Endothelial cell of umbilical vein (primary cell): ENCODE results near the gene CACNA1S. TPM values are rescaled to one million over a fixed set of nuclear protein-coding genes. Genes with fewer than 3 reads are reported as not detected.

Source experiments
- BruUV-seq: library from RNA; stranded (reverse); fragments of 400-500 nt; replicated peaks from 2 replicates; lab custom pipeline; 2021; lab: Mats Ljungman, UMichigan
- CTCF ChIA-PET: fragments of 300-600, 350-600 bp; sonication (Branson Sonifier 250); formaldehyde crosslinking; loops from one replicate; lab custom pipeline; 2021; ENCODE audit warnings: antibody characterized with exemption, inconsistent platforms; lab: Charles Lee
- POLR2A ChIA-PET: fragments of 300-600, 350-600 bp; sonication (Branson Sonifier 250); formaldehyde crosslinking; loops from one replicate; lab custom pipeline; 2021; ENCODE audit warnings: antibody characterized with exemption, inconsistent platforms; lab: Charles Lee
- DNase-seq: peaks from one replicate; pipeline ENCODE4 v3.0.0-alpha.2; 2011; ENCODE audit warnings: low read depth, low spot score
- FAIRE-seq: peaks from 2 replicates; lab custom pipeline; 2011; peaks lifted over from hg19 to GRCh38; lab: Jason Lieb, UNC
- H2AFZ ChIP-seq: 2 replicates; pipeline ENCODE4 v1.6.0; 2012; ENCODE audit warnings: low read depth, low read length, control low read depth, inconsistent platforms
- H3K27ac ChIP-seq: 2 replicates; pipeline ENCODE4 v1.5.1; 2011; ENCODE audit warnings: low read depth, mild to moderate bottlenecking, control low read depth, low read length, moderate library complexity; ENCODE audit not compliant: insufficient read depth
- H3K27me3 ChIP-seq, 2 experiments: 2 replicates each; pipeline versions ENCODE4 v1.6.0 to v1.6.1; 2011; ENCODE audit warnings: low read length in 2 of 2, mixed read lengths in 1 of 2; ENCODE audit not compliant: control insufficient read depth in 2 of 2, insufficient read depth in 2 of 2
- H3K36me3 ChIP-seq, 2 experiments: 2 replicates in 1 of 2; 3 replicates in 1 of 2; pipeline ENCODE4 v1.5.1; 2011; ENCODE audit warnings: low read length in 2 of 2, mild to moderate bottlenecking in 1 of 2, moderate library complexity in 1 of 2; ENCODE audit not compliant: control insufficient read depth in 2 of 2, insufficient read depth in 2 of 2; ENCODE audit errors: extremely low read depth in 1 of 2
- H3K4me1 ChIP-seq: 3 replicates; pipeline ENCODE4 v1.5.1; 2011; ENCODE audit warnings: mild to moderate bottlenecking, low read length; ENCODE audit not compliant: control insufficient read depth, insufficient read depth; ENCODE audit errors: extremely low read depth
- H3K4me2 ChIP-seq: 2 replicates; pipeline ENCODE4 v1.6.1; 2011; ENCODE audit warnings: low read length, control low read depth, mixed read lengths; ENCODE audit not compliant: insufficient read depth
- H3K4me3 ChIP-seq, 3 experiments: fragments of 200-600 bp in 1 of 3; sonication (generic), shearing (Covaris generic) in 1 of 3; replicated peaks in 1 of 3; 2 replicates each; pipeline ENCODE4 v1.5.1; 2011 to 2016; ENCODE audit warnings: control low read depth in 3 of 3, low read length in 3 of 3, mild to moderate bottlenecking in 2 of 3, inconsistent platforms in 1 of 3, low read depth in 1 of 3, moderate library complexity in 1 of 3; ENCODE audit not compliant: insufficient read depth in 1 of 3
- H3K79me2 ChIP-seq: 2 replicates; pipeline ENCODE4 v1.6.0; 2012; ENCODE audit warnings: low read length, inconsistent platforms; ENCODE audit not compliant: control insufficient read depth, insufficient read depth
- H3K9ac ChIP-seq: replicated peaks from 2 replicates; pipeline ENCODE3; 2011; ENCODE audit warnings: low read length, control low read depth; ENCODE audit not compliant: insufficient read depth; ENCODE audit errors: extremely low read depth
- H3K9me1 ChIP-seq: replicated peaks from 3 replicates; pipeline ENCODE4 v1.6.0; 2011; ENCODE audit warnings: mild to moderate bottlenecking, low read length; ENCODE audit not compliant: control insufficient read depth, insufficient read depth; ENCODE audit errors: extremely low read depth
- H3K9me3 ChIP-seq: replicated peaks from 2 replicates; pipeline ENCODE4 v1.5.1; 2012; ENCODE audit warnings: low read length, inconsistent platforms; ENCODE audit not compliant: control insufficient read depth, insufficient read depth
- H4K20me1 ChIP-seq: replicated peaks from 2 replicates; pipeline ENCODE3; 2011; ENCODE audit warnings: mild to moderate bottlenecking, low read length; ENCODE audit not compliant: control insufficient read depth, insufficient read depth; ENCODE audit errors: extremely low read depth
- CTCF ChIP-seq, 2 donors: IDR thresholded peaks; 1 replicate in 1 of 2; 2 replicates in 1 of 2; pipeline ENCODE4 v1.5.1; 2011; ENCODE audit warnings: low read length in 2 of 2, mild to moderate bottlenecking in 2 of 2, moderate library complexity in 2 of 2, control low read depth in 1 of 2, inconsistent platforms in 1 of 2, low read depth in 1 of 2; ENCODE audit not compliant: insufficient read depth in 1 of 2; ENCODE audit errors: extremely low read depth in 1 of 2
- EZH2 ChIP-seq: IDR thresholded peaks from 2 replicates; pipeline ENCODE4 v1.6.1; 2012; ENCODE audit warnings: borderline replicate concordance, low read depth, mild to moderate bottlenecking, moderate library complexity, low read length, inconsistent platforms; ENCODE audit not compliant: severe bottlenecking
- FOS ChIP-seq: IDR thresholded peaks from 2 replicates; pipeline ENCODE4 v1.6.1; 2011; ENCODE audit warnings: mild to moderate bottlenecking, low read length, moderate library complexity, borderline replicate concordance; ENCODE audit not compliant: insufficient read depth
- GATA2 ChIP-seq: IDR thresholded peaks from 2 replicates; pipeline ENCODE4 v1.7.0; 2011; ENCODE audit warnings: low read depth, mild to moderate bottlenecking, moderate library complexity, mixed read lengths, low read length; ENCODE audit not compliant: insufficient read length, insufficient read depth
- JUN ChIP-seq: IDR thresholded peaks from 2 replicates; pipeline ENCODE4 v1.6.1; 2011; ENCODE audit warnings: borderline replicate concordance, low read depth; ENCODE audit not compliant: insufficient read length, insufficient read depth
- MAX ChIP-seq: IDR thresholded peaks from 2 replicates; pipeline ENCODE4 v1.6.1; 2011; ENCODE audit not compliant: insufficient read depth, insufficient read length
- MYC ChIP-seq: IDR thresholded peaks from one replicate; pipeline ENCODE4 v1.6.1; 2011; ENCODE audit warnings: mild to moderate bottlenecking, low read depth, low read length
- POLR2A ChIP-seq: IDR thresholded peaks from 2 replicates; pipeline ENCODE4 v1.6.1; 2012; ENCODE audit warnings: low read depth, mild to moderate bottlenecking, control low read depth, low read length
- POLR2AphosphoS5 ChIP-seq: IDR thresholded peaks from 2 replicates; pipeline ENCODE4 v1.6.1; 2012; ENCODE audit warnings: low read depth, mild to moderate bottlenecking, control low read depth, low read length, moderate library complexity; ENCODE audit not compliant: insufficient read depth
- dilution Hi-C: fragments of 300-500 bp; cut with MboI; formaldehyde crosslinking; loops from one replicate; pipeline ENCODE4 v1.15.0; 2019; ENCODE audit warnings: low sequenced_read_pairs; ENCODE audit not compliant: extremely low pct_ligation_motif_present
- intact Hi-C: fragments of 100-400 bp; cut with micrococcal nuclease; formaldehyde crosslinking; loops from one replicate; pipeline ENCODE4 v1.10.0; 2022
- polyA plus RNA-seq, 4 experiments: library from polyadenylated mRNA; depleted of rRNA in 3 of 4; stranded (reverse) in 3 of 4; unstranded in 1 of 4; fragments of >200 nt; gene quantifications; 2 replicates each; pipeline versions ENCODE4 v1.2.1 to v1.2.3, GENCODE V29; 2011 to 2012; ENCODE audit warnings: missing spikeins in 1 of 4
- total RNA-seq: library from RNA; stranded (reverse); gene quantifications from 2 replicates; pipeline ENCODE4 v1.2.3, GENCODE V29; 2021

Gene CACNA1S
- total and polyA plus RNA-seq, 2 donors (not counting 3 experiments of a cell fraction or from before 2014, with no cell fraction given): not detected

GRCh38 chr1:201041011-201041410, 71.2 kb downstream of the CACNA1S start:
- no peak for DNase-seq
- no peaks in the 10 kb centered on the region for H3K4me1 ChIP-seq
- TF ChIP-seq CTCF (IDR thresholded peaks at IDR 0.05; ENCODE audit: extremely low read depth in 1 of 2, insufficient read depth in 1 of 2, low read depth in 1 of 2, low read length in 2 of 2) (no peak), POLR2A (no peak), MYC (no peak), FOS (no peak), GATA2 (no peak)
- no peaks in the 10 kb centered on the region for H3K79me2 ChIP-seq
- no peak for FAIRE-seq
- H3K4me2 ChIP-seq: no peak overlapping the region
- H3K9me1 ChIP-seq: no peaks in the 10 kb centered on the region
- intact Hi-C loops: loop anchor here (5.0 kb wide), 2 partner anchors 71 to 149 kb away; partner anchors contain the start of genes CACNA1S and INAVA
- no peaks in the 10 kb centered on the region for H4K20me1 ChIP-seq
- peaks cover 8 to 10% of the 10 kb centered on the region in 2 experiments for H3K27me3 ChIP-seq
- no TSS peak for BruUV-seq
- ChIA-PET CTCF (interaction anchor here (1.1 to 19.4 kb wide), 6 partner anchors 13 to 483 kb away, joined by 4 to 586 read pairs (median 8); no protein-coding TSS in a partner anchor), POLR2A (no interaction called here)
- no peaks in the 10 kb centered on the region for H3K9me3 ChIP-seq
- dilution Hi-C loops: no loop called here
- no peak overlapping the region for H3K9ac ChIP-seq
- no peak overlapping the region for H3K4me3 ChIP-seq
- no peaks in the 10 kb centered on the region for H3K36me3 ChIP-seq
- H3K27ac ChIP-seq: no peak overlapping the region
- no peak overlapping the region for H2AFZ ChIP-seq

GRCh38 chr1:201039876-201040275, 72.3 kb downstream of the CACNA1S start:
- H3K27me3 ChIP-seq: peaks cover 8 to 10% of the 10 kb centered on the region in 2 experiments
- H2AFZ ChIP-seq: no peak overlapping the region
- no peak overlapping the region for H3K27ac ChIP-seq
- BruUV-seq: no TSS peak
- TF ChIP-seq EZH2: no peak
- TF ChIP-seq POLR2A: no peak
- TF ChIP-seq FOS: no peak
- TF ChIP-seq POLR2AphosphoS5: no peak
- no peak for TF ChIP-seq JUN
- no peak for TF ChIP-seq MAX
- no peak for TF ChIP-seq GATA2
- no peak for TF ChIP-seq CTCF (IDR thresholded peaks at IDR 0.05; ENCODE audit: extremely low read depth in 1 of 2, insufficient read depth in 1 of 2, low read depth in 1 of 2, low read length in 2 of 2)
- TF ChIP-seq MYC: no peak
- ChIA-PET POLR2A (no interaction called here), CTCF (interaction anchor here (1.6 to 19.4 kb wide), 3 partner anchors 14 to 481 kb away, joined by 4 to 586 read pairs (median 9); no protein-coding TSS in a partner anchor)
- no peak for FAIRE-seq
- no peaks in the 10 kb centered on the region for H3K36me3 ChIP-seq
- no peaks in the 10 kb centered on the region for H3K9me3 ChIP-seq
- no peak for DNase-seq
- no peak overlapping the region for H3K4me3 ChIP-seq
- H3K4me2 ChIP-seq: no peak overlapping the region
- H3K4me1 ChIP-seq: no peaks in the 10 kb centered on the region
- no peaks in the 10 kb centered on the region for H3K9me1 ChIP-seq
- dilution Hi-C loops: no loop called here
- no peaks in the 10 kb centered on the region for H4K20me1 ChIP-seq
- intact Hi-C loops: loop anchor here (5.0 kb wide), 2 partner anchors 72 to 148 kb away; partner anchors contain the start of genes CACNA1S and INAVA
- H3K9ac ChIP-seq: no peak overlapping the region
- no peaks in the 10 kb centered on the region for H3K79me2 ChIP-seq
